Stomach smooth muscle (tissue), 2 donors: Measurements from ENCODE around the gene LHFPL2.

Source experiments
- H3K27ac ChIP-seq: one replicate; pipeline ENCODE4 v1.7.0; 2013; ENCODE audit warnings: mild to moderate bottlenecking, low read length, inconsistent platforms
- H3K27me3 ChIP-seq, 2 donors: one replicate each; pipeline ENCODE4 v1.7.0; 2013; ENCODE audit warnings: low read length in 2 of 2; ENCODE audit not compliant: insufficient read depth in 2 of 2, control insufficient read depth in 1 of 2
- H3K36me3 ChIP-seq, 2 donors: one replicate each; pipeline ENCODE4 v1.7.0; 2013; ENCODE audit warnings: low read length in 2 of 2; ENCODE audit not compliant: control insufficient read depth in 2 of 2, insufficient read depth in 2 of 2
- H3K4me1 ChIP-seq: one replicate; pipeline ENCODE4 v1.7.0; 2013; ENCODE audit warnings: low read length; ENCODE audit not compliant: control insufficient read depth, insufficient read depth
- H3K4me3 ChIP-seq, 2 donors: one replicate each; pipeline ENCODE4 v1.7.0; 2013; ENCODE audit warnings: low read length in 2 of 2
- H3K9ac ChIP-seq, 2 donors: one replicate each; pipeline ENCODE4 v1.7.0; 2013; ENCODE audit warnings: low read length in 2 of 2, mild to moderate bottlenecking in 1 of 2
- H3K9me3 ChIP-seq, 2 donors: one replicate each; pipeline ENCODE4 v1.7.0; 2013; ENCODE audit warnings: low read length in 2 of 2; ENCODE audit not compliant: control insufficient read depth in 2 of 2
- donor health status: healthy.
- donor health status: Pancreatic carcinoma.

The LHFPL2 gene

DNA sequence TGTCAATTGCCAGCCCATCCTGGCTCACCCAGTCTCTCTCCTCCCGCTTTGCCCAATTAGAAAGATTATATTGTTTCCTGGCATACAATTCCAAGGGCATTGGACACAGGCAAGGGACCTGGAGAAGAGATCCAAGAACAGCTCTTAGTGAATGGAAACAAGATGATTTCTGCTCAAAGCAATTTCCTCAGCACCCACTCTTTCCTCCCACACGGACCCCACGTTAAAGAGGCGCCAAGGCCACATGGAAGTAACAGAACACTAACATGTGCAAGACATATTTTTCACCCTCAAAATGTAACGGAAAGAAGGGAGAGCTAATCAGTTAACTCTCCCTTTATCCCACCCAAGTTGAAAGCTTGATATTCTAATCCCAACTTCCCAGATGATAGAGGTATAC, 111.2 kb downstream of the LHFPL2 start:
- Histone ChIP-seq H3K27ac (no peak overlapping the region), H3K9me3 (no peaks in the 10 kb centered on the region), H3K4me1 (peaks cover 59% of the 10 kb centered on the region), H3K36me3 (no peaks in the 10 kb centered on the region), H3K4me3 (no peak overlapping the region), H3K27me3 (no peaks in the 10 kb centered on the region), H3K9ac (no peak overlapping the region)

DNA sequence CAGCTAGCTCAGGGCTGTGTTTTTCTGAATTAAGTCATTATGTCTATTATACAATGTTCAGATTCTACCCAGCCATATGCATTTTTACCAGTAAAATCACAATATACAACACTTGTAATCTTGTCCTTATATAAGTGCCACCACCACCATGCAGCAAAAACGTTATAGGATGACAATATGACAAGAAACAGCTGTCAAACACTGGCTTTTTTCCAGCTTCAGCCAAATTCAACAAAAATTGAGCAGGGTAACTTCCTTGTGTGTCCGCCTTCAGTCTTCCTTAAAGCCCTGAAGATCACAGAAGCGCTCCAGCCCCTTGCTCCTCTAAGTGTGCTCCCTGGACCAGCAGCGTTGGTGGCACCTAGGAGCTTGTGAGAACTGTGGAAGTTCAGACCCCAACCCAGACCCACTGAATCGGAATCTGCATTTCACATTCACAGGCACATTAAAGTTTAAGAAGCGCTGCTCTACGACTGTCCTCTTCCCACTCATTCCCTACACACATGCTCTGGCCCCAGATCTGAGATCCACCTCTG, 111.8 kb downstream of the LHFPL2 start:
- no peak overlapping the region for H3K27ac ChIP-seq
- no peaks in the 10 kb centered on the region for H3K36me3 ChIP-seq
- H3K9me3 ChIP-seq: no peaks in the 10 kb centered on the region
- H3K4me3 ChIP-seq: no peak overlapping the region
- H3K4me1 ChIP-seq: peaks cover 56% of the 10 kb centered on the region
- H3K9ac ChIP-seq: no peak overlapping the region
- no peaks in the 10 kb centered on the region for H3K27me3 ChIP-seq

DNA sequence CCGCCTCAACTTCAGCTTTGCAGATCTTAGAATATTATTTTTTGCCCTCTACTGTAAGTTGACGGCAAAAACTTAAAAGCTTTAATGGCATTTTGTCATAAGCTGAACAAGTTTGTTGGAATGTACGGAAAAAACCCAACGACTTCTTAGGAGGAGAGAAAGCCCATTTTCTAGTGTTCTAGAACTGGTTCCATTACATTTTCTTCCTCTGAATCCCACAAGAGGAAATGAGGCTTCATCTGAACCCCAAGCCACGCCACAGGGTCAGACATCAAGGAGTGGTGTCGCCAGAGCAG, 113.7 kb downstream of the LHFPL2 start:
- H3K9ac ChIP-seq: no peak overlapping the region
- H3K27me3 ChIP-seq: no peaks in the 10 kb centered on the region
- peak overlapping the region; percentile 76 for H3K27ac ChIP-seq
- H3K4me1 ChIP-seq: peaks cover 42% of the 10 kb centered on the region
- no peaks in the 10 kb centered on the region for H3K9me3 ChIP-seq
- no peak overlapping the region for H3K4me3 ChIP-seq
- no peaks in the 10 kb centered on the region for H3K36me3 ChIP-seq

DNA sequence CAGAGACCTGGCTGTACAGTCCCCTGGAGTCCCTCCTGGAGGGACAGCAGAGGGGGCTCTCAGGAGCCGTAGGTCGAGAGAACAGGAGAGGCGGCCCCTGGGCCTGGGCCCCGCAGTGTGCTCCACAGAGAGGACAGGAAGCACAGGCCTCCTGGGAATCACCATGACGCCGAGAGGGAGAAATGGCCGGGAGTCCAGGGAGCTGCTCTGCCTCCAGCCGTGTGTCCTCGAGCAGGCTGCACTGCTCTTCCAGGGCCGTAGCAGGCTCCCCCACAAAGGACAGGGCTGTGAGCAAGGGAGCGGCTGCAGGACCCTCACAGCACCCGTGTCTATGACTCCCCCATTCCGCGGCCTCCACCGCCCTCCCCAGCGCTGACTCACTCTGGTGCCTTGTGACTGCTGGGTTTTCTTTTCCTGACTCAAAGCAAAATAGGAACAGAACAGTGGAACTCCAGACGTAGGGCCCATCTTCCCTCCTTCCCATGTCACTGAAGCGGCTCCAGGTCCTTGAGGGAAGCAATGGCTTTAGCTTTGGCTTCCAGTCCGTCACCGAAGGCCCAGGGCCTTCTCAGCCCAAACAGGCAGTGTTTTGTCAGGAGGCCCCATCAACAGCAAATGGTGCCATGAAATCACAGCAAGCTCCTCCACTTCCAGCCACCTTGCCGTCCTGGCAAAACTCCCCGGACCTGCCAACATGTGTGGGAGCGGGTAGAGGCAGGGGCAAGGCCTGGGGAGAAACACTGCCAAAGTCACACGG, 114.2 kb downstream of the LHFPL2 start:
- Histone ChIP-seq H3K27me3 (no peaks in the 10 kb centered on the region), H3K27ac (peak overlapping the region; percentile 76), H3K4me1 (peaks cover 46% of the 10 kb centered on the region), H3K36me3 (no peaks in the 10 kb centered on the region), H3K9ac (peak overlapping the region in 1 of 2 donors; percentile 13), H3K4me3 (peak overlapping the region in 1 of 2 donors; percentile 15), H3K9me3 (no peaks in the 10 kb centered on the region)

DNA sequence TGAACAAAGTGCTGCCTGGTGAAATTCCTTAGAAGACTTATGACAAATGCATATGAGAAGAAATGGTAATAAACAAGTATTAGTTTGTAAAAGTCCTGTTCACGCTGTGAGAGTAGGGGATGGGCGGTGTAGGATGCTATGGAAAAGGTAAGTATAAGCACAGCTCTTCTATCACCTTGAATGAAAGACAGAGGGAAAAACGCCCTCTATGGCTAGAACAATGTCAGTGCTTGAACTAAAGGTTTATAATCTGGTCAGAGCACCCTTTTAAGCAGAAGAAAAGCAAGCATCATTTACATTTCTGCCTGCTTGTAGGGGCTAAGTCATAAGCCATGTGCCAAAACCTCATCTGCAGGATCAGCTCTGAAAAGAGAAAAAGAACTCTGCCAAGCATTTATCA, 115.2 kb downstream of the LHFPL2 start:
- peaks cover 50% of the 10 kb centered on the region for H3K4me1 ChIP-seq

DNA sequence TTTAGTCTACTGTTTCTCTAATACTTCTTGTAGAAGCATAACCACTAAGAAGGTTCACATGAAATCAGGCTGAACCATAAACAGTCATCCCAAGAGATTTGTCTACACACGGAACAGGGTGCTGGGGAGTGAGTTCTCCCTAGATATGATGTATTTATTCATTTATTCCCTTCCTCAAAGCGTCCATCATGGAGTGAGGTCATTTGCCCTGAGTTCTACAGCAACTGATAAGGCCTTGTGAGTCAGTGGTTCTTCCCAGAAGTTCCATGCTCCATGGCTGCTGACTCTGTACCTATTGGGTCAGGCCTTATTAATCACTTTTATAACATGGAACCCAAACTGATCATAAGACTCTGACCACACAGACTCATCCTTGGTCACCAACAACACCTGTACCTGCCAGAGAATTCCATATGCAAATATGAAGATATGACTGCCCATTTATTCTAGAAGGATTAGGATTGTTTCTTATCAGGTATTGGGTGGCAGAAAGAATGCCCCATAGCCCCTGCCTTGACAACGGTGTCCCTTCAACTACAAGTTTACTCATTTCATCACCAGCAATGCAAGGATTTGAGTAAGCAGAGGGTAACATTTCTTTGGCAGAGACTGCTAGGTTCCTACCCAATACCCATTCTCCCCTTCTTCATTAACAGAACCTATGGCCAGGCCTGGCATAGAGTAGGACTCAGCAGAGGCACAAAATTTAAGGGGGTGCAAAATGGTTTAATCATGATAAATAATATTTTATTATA, 118.1 kb downstream of the LHFPL2 start:
- H3K9me3 ChIP-seq: no peaks in the 10 kb centered on the region
- no peaks in the 10 kb centered on the region for H3K36me3 ChIP-seq
- no peaks in the 10 kb centered on the region for H3K27me3 ChIP-seq
- H3K4me3 ChIP-seq: no peak overlapping the region
- no peak overlapping the region for H3K9ac ChIP-seq
- H3K4me1 ChIP-seq: peaks cover 58% of the 10 kb centered on the region
- no peak overlapping the region for H3K27ac ChIP-seq

More for the DNA sequence above, 115.2 kb downstream of the LHFPL2 start:
- H3K9me3 ChIP-seq: no peaks in the 10 kb centered on the region
- H3K36me3 ChIP-seq: no peaks in the 10 kb centered on the region
- peak overlapping the region; percentile 76 for H3K27ac ChIP-seq
- no peak overlapping the region for H3K9ac ChIP-seq
- no peaks in the 10 kb centered on the region for H3K27me3 ChIP-seq
- no peak overlapping the region for H3K4me3 ChIP-seq

DNA sequence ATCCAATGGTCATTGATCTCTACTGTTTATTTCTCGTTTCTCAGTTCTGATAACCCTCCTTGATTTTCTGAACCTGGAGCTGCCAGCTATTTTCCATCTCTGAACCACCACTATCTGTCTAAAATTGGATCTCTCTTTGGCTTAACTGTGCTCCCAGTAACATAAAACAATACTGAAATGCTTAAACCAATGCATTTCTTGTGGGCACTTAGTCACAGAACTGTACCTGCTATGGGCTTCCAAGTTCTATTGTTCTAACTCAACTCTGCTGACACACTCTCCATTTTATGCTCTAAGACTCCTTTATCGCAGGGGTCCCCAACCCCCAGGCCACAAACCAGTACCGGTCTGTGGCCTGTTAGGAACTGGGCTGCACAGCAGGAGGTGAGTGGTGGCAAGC, 120.6 kb downstream of the LHFPL2 start:
- H3K36me3 ChIP-seq: no peaks in the 10 kb centered on the region
- H3K4me3 ChIP-seq: peak overlapping the region in 1 of 2 donors; percentile 44
- H3K9me3 ChIP-seq: no peaks in the 10 kb centered on the region
- H3K27ac ChIP-seq: peak overlapping the region; percentile 91
- peak overlapping the region; percentile 46 to 58 for H3K9ac ChIP-seq
- H3K27me3 ChIP-seq: no peaks in the 10 kb centered on the region
- peaks cover 54% of the 10 kb centered on the region for H3K4me1 ChIP-seq

DNA sequence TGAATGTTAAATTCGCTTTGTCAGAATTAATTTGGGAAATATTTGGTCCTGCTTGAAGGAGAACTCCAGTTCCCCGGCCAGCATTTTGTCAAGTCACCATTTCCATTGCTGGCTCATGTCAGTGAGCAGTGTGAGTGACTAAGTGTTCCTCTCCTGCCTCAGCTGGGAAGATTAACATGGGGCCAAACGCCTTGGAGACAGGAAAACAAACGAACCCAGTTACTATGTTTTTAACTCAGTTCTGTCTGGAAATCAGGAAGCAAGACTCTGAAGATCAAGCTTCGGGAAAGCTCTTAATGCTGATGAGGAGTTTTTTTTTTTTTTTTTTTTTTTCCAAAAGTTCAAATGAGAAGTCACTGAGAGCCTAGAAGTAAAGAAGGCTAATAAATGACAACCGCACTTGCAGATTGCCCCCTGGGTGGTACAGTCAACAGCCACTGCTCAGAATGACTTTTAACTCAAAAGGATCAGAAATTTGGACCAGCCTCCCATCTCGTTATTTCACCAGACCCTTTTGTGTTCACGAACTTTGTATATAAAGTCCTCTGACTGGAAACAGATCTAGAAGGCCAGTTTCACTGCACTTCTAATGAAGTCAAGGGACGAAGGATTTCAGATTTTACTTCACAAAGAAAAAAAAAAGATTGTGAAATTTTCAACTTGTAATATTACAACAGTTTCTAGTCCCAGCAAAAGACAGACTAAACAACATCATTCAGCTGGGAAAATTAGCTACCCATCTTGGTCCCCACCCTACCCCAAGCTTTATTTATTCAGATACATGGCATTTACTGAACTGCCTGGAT, 121.3 kb downstream of the LHFPL2 start:
- peak overlapping the region; percentile 46 to 58 for H3K9ac ChIP-seq
- H3K27ac ChIP-seq: peak overlapping the region; percentile 91
- H3K27me3 ChIP-seq: no peaks in the 10 kb centered on the region
- H3K9me3 ChIP-seq: no peaks in the 10 kb centered on the region
- no peaks in the 10 kb centered on the region for H3K36me3 ChIP-seq
- H3K4me3 ChIP-seq: peak overlapping the region; percentile 26 to 58
- H3K4me1 ChIP-seq: peaks cover 51% of the 10 kb centered on the region

DNA sequence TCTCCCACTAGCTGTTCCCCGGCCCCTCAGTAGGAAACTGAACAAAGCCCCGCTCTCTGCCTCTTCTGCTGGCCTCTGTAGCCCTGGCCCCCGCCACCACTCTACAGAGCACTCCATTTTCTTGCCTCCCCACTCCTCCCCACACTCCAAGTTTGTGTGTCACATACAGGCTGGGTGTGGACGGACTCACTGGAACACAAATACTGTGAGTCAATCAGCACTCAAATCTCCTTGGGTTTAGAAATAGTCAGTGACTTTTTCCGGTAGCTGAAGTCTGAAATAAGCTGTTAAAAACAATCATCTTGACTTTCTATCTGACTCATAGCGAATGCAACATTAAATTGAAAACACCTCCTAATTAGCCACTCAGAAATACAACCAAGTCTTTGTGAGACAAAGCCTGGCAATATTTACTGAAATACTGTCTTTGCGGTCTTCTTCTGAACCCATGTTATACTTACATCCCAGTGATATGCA, 122.5 kb downstream of the LHFPL2 start:
- Histone ChIP-seq H3K4me3 (no peak overlapping the region), H3K36me3 (no peaks in the 10 kb centered on the region), H3K27ac (peak overlapping the region; percentile 91), H3K9ac (no peak overlapping the region), H3K9me3 (no peaks in the 10 kb centered on the region), H3K27me3 (no peaks in the 10 kb centered on the region), H3K4me1 (peaks cover 49% of the 10 kb centered on the region)

DNA sequence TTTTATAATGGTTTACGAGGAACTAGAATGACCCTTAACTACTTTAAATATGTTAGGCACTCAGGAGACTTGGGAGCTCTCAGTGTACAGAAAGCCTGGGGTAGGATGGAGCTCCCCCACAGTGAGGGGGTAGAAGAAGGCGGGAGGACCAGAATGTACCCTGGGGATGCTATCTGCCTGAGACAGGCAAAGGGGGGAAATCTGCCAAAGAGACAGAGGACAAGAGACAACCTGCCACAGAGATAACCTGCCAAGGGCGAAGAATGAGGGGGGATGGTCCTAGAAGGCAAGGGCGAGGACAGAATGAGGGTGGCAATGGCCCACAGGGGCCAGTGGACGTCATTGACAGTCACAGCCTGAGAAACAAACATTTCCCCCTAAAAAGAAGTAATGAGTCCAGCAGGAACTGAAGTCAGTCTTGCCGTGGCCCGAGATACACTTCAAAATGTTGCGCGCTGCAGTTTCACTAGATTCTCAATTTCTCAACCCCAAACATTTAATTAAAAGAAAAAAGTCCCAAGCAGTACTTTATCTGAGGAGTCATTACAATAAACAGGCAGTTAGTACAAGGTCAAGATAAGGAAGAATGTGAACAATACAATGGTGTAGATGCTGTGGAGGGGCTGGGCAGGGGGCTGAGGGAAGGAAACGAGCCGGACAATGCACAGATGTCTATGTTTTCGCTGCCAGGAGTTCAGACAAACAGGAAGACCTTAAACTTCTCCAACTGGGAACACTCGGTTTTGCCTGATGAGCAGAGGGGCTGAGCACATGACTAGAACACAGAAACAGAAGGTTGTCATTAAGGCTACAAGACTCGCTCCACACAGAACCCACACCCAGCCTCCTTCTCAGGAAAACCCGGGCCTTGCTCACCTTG, 125.0 kb downstream of the LHFPL2 start:
- Histone ChIP-seq H3K4me3 (no peak overlapping the region), H3K27me3 (no peaks in the 10 kb centered on the region), H3K9ac (no peak overlapping the region), H3K27ac (peak overlapping the region; percentile 58), H3K9me3 (no peaks in the 10 kb centered on the region), H3K4me1 (peaks cover 50% of the 10 kb centered on the region), H3K36me3 (no peaks in the 10 kb centered on the region)
